GM21717 (cell line): Measurements from ENCODE around the gene ATXN7.

ENCODE experiments used
- ATAC-seq: cut with Tn5 transposase; IDR thresholded peaks from one replicate; pipeline ENCODE4 v1.9.1; 2021; ENCODE audit warnings: mild to moderate bottlenecking, moderate library complexity; ENCODE audit not compliant: unreplicated experiment

The ATXN7 gene

GRCh38 chr3:64039981-64040733 lies 176.5 kb downstream of the ATXN7 start:
- peak; percentile 36 for ATAC-seq

GRCh38 chr3:64042952-64043351 lies 179.3 kb downstream of the ATXN7 start:
- ATAC-seq = no peak

DNA sequence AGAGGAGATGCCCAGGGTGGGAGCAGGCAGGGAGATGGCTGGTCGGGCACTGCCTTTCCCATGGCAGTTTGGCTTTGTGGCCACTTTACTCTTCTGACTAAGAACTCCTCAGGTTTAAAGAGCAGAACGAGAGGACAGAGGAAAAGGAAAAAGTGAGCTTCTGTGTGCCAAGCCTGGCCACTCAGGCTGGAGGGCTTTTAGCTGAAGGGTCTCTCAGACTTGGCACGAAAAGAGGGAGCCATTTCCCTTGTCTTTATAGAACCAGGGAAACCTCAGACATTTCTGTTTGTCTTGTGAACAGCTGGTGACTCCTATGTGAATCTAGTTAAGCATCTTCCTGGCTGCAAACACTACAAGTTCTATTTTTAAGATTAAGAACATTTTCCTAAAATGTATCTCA lies 182.9 kb downstream of the ATXN7 start:
- no peak for ATAC-seq

- no peak for ATAC-seq
These were observed 183.4 kb downstream of the ATXN7 start for GRCh38 chr3:64046996-64047594.

GRCh38 chr3:64047787-64048186 lies 184.1 kb downstream of the ATXN7 start:
- ATAC-seq = no peak

- ATAC-seq = no peak
These were observed 185.0 kb downstream of the ATXN7 start for GRCh38 chr3:64048631-64049061.

GRCh38 chr3:64049136-64049535 lies 185.5 kb downstream of the ATXN7 start:
- ATAC-seq = no peak

DNA sequence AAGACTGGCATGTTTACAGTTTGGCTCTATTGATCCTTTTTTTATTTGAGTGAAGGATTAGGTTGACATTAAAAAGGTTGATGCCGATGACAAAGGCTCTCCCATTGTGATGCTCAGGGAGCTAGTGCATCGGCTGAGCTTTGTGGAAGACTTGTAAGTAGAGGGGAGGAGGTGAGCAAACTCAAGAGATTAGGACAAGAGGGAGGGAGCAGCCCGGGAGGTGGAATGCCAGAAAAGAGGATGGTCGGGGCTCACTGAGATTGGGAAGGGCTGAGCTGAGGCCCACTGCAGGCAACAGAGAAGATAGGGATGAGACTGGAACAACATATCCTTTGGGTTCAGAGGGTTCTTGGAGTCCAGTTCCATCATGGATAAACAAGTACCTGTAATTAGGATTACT lies 186.2 kb downstream of the ATXN7 start:
- ATAC-seq = no peak
